Esophagus squamous epithelium (tissue), 4 donors: Measurements from ENCODE around the gene GSTO2.
"Not testable (repeated sequence)": the region's sequence is repeated elsewhere in the genome, so short reads cannot be mapped to it uniquely, and the experiment has no call there.

Source experiments
- CTCF ChIP-seq, 6 experiments: fragments of 450-650 bp in 4 of 6; fragments of 200-600 bp in 2 of 6; sonication (generic) in 2 of 6; IDR thresholded peaks; one replicate each; pipeline ENCODE4 v1.5.1; 2016 to 2019; ENCODE audit warnings: antibody characterized with exemption in 6 of 6, mild to moderate bottlenecking in 4 of 6, moderate library complexity in 4 of 6
- POLR2A ChIP-seq, 4 donors: fragments of 450-650 bp; IDR thresholded peaks; one replicate each; pipeline ENCODE4 v1.6.1; 2017; ENCODE audit warnings: antibody characterized with exemption in 4 of 4, mild to moderate bottlenecking in 4 of 4, moderate library complexity in 3 of 4

GRCh38 chr10:104248931-104249330 lies 20.1 kb upstream of the GSTO2 start:
- not testable (repeated sequence) for TF ChIP-seq POLR2A, CTCF (IDR thresholded peaks at IDR 0.05)
